T-helper 2 cell treated with Interferon-gamma antibody and Interleukin-4, amounts not matched to agents 100 ng/mL and 5 ng/mL, for 36 hours (primary cell): ENCODE data around the gene MPP2. TPM values are rescaled to one million over a fixed set of nuclear protein-coding genes. Genes with fewer than 3 reads are reported as not detected.
"Not testable (repeated sequence)": the region's sequence is repeated elsewhere in the genome, so short reads cannot be mapped to it uniquely, and the experiment has no call there.

Experiments used
- intact Hi-C: fragments of 100-400 bp; cut with micrococcal nuclease; formaldehyde crosslinking; loops from one replicate; pipeline ENCODE4 v1.15.1; 2023
- total RNA-seq: library from RNA; stranded (reverse); gene quantifications from 2 replicates; pipeline ENCODE4 v1.2.3, GENCODE V29; 2022

Gene MPP2
- total RNA-seq, 1 donor from 2014 or later: 0.64 TPM

GRCh38 chr17:43852571-43852970, 54.8 kb downstream of the MPP2 start:
- intact Hi-C loops: no loop called here

GRCh38 chr17:43849116-43849515, 58.2 kb downstream of the MPP2 start:
- intact Hi-C loops: loop anchor here (5.0 kb wide), 1 partner anchor 157 kb away; no protein-coding TSS in a partner anchor

- intact Hi-C loops: loop anchor here (5.0 kb wide), 1 partner anchor 156 kb away; no protein-coding TSS in a partner anchor
Observed at GRCh38 chr17:43848601-43849000, 58.7 kb downstream of the MPP2 start.

- intact Hi-C loops: loop anchor here (5.0 kb wide), 1 partner anchor 155 kb away; no protein-coding TSS in a partner anchor
Observed at GRCh38 chr17:43846963-43847371, 60.4 kb downstream of the MPP2 start, which contains the start of gene CD300LG. CD300LG (plus strand) TSS chr17:43847176; CDS start chr17:43847217, 41 bp downstream.

GRCh38 chr17:43846221-43846712, 61.1 kb downstream of the MPP2 start:
- intact Hi-C loops: loop anchor here (5.0 kb wide), 1 partner anchor 154 kb away; no protein-coding TSS in a partner anchor

- intact Hi-C loops: loop anchor here (5.0 kb wide), 1 partner anchor 153 kb away; no protein-coding TSS in a partner anchor
Observed at GRCh38 chr17:43845766-43846165, 61.6 kb downstream of the MPP2 start.

GRCh38 chr17:43844241-43844640, 63.1 kb downstream of the MPP2 start:
- intact Hi-C loops: no loop called here

- intact Hi-C loops: no loop called here
Observed at GRCh38 chr17:43842975-43843325, 64.4 kb downstream of the MPP2 start.

GRCh38 chr17:43842091-43842974, 65.0 kb downstream of the MPP2 start:
- intact Hi-C loops: not testable (repeated sequence)

- intact Hi-C loops: no loop called here
Observed at GRCh38 chr17:43841282-43841681, 66.1 kb downstream of the MPP2 start.

GRCh38 chr17:43840814-43841213, 66.5 kb downstream of the MPP2 start:
- intact Hi-C loops: no loop called here

- intact Hi-C loops: no loop called here
Observed at GRCh38 chr17:43839670-43840108, 67.6 kb downstream of the MPP2 start.

- intact Hi-C loops: no loop called here
Observed at GRCh38 chr17:43834106-43834505, 73.2 kb downstream of the MPP2 start.

GRCh38 chr17:43832976-43833829, 74.1 kb downstream of the MPP2 start, which contains the start of gene MPP3:
MPP3 (minus strand) TSS chr17:43833146; CDS start chr17:43831906, 1,240 bp downstream.
- intact Hi-C loops: no loop called here

- intact Hi-C loops: no loop called here
Observed at GRCh38 chr17:43832168-43832975, 75.0 kb downstream of the MPP2 start.

GRCh38 chr17:43831633-43832032, 75.7 kb downstream of the MPP2 start:
- intact Hi-C loops: no loop called here

- intact Hi-C loops: no loop called here
Observed at GRCh38 chr17:43830510-43831140, 76.7 kb downstream of the MPP2 start.

GRCh38 chr17:43829738-43830137, 77.6 kb downstream of the MPP2 start:
- intact Hi-C loops: no loop called here

- intact Hi-C loops: no loop called here
Observed at GRCh38 chr17:43827596-43827995, 79.7 kb downstream of the MPP2 start.

GRCh38 chr17:43826206-43826605, 81.1 kb downstream of the MPP2 start:
- intact Hi-C loops: no loop called here
